ENCODE data around the gene MALT1. TPM values are rescaled to one million over a fixed set of nuclear protein-coding genes. Genes with fewer than 3 reads are reported as not detected.

The MALT1 gene
- total and polyA plus RNA-seq, 2 donors (not counting 1 experiment from before 2014, with no cell fraction given) = 42.4 to 81.2 TPM

- WGBS (ENCODE audit: insufficient coverage) = 3% methylated on average over 4 of the region's 4 CpGs
- CTCF ChIA-PET = interaction anchor here (1.0 to 2.2 kb wide), 5 partner anchors 47 to 188 kb away, joined by 3 to 13 read pairs (median 3); no protein-coding TSS in a partner anchor
- H3K4me2 ChIP-seq (replicated peaks; ENCODE audit: low read depth, low read length, poor library complexity, severe bottlenecking) = peak overlapping the region; percentile 49
- no peak overlapping the region for H2AFZ ChIP-seq (ENCODE audit: insufficient read depth, low read depth, low read length, poor library complexity, severe bottlenecking)
- H3K27ac ChIP-seq (ENCODE audit: low read length in 2 of 2) = peak overlapping the region in 1 of 2 donors; percentile 82
- H3K79me2 ChIP-seq (ENCODE audit: control insufficient read depth, insufficient read depth, low read length) = peaks cover 34% of the 10 kb centered on the region
- no peaks in the 10 kb centered on the region for H3K9me3 Mint-ChIP-seq (ENCODE audit: insufficient read depth)
- no peaks in the 10 kb centered on the region for H3K27me3 Mint-ChIP-seq
- DNase-seq = peak; percentile 57
- peaks cover 26 to 43% of the 10 kb centered on the region in 2 experiments for H3K36me3 ChIP-seq (replicated peaks in 1 of 2; ENCODE audit: control extremely low read depth in 1 of 2, control insufficient read depth in 1 of 2, extremely low read depth in 1 of 2, insufficient read depth in 2 of 2, low read length in 1 of 2)
- H3K27ac Mint-ChIP-seq = peak overlapping the region; percentile 70
- intact Hi-C loops (cut with micrococcal nuclease) = no loop called here
- peak overlapping the region; percentile 62 for H3K4me3 Mint-ChIP-seq
- POLR2A ChIA-PET = no interaction called here
- no peaks in the 10 kb centered on the region for H3K27me3 ChIP-seq (replicated peaks in 1 of 4; ENCODE audit: control extremely low read depth in 1 of 4, control insufficient read depth in 3 of 4, insufficient read depth in 4 of 4, low read length in 3 of 4)
- H3K4me1 Mint-ChIP-seq = peaks cover 40% of the 10 kb centered on the region
- peaks cover 23 to 34% of the 10 kb centered on the region in 2 donors for H3K4me1 ChIP-seq (ENCODE audit: control insufficient read depth in 2 of 2, insufficient read depth in 2 of 2, low read length in 2 of 2)
- peak; percentile 73 for ATAC-seq (ENCODE audit: low read depth)
- H3K9me3 ChIP-seq (ENCODE audit: control extremely low read depth in 1 of 3, control insufficient read depth in 2 of 3, insufficient read depth in 1 of 3, low read length in 2 of 3) = no peaks in the 10 kb centered on the region
- peak overlapping the region; percentile 5 for H3K9ac ChIP-seq (ENCODE audit: low read length)
- peaks cover 21% of the 10 kb centered on the region for H4K20me1 ChIP-seq (ENCODE audit: control insufficient read depth, insufficient read depth, low read length, poor library complexity, severe bottlenecking)
- TF ChIP-seq EZH2 (IDR thresholded peaks at IDR 0.05; ENCODE audit: borderline replicate concordance, insufficient read depth, low read depth, low read length, poor library complexity, severe bottlenecking) (no peak), CTCF (IDR thresholded peaks at IDR 0.05) (no peak)
- peak overlapping the region in 1 of 5 experiments; percentile 5 for H3K4me3 ChIP-seq (ENCODE audit: control extremely low read depth in 1 of 5, extremely low read depth in 1 of 5, insufficient read depth in 1 of 5, low read depth in 2 of 5, low read length in 4 of 5)
These were observed 44.9 kb downstream of the MALT1 start for GRCh38 chr18:58716060-58716756.

GRCh38 chr18:58721566-58722239 lies 50.4 kb downstream of the MALT1 start:
- CTCF ChIA-PET = no interaction called here
- DNase-seq (no peak), ATAC-seq (ENCODE audit: low read depth) (no peak)
- Histone ChIP-seq H3K4me1 (ENCODE audit: control insufficient read depth in 2 of 2, insufficient read depth in 2 of 2, low read length in 2 of 2) (no peaks in the 10 kb centered on the region), H3K27ac (ENCODE audit: low read length in 2 of 2) (no peak overlapping the region), H3K4me2 (replicated peaks; ENCODE audit: low read depth, low read length, poor library complexity, severe bottlenecking) (no peak overlapping the region), H3K36me3 (replicated peaks in 1 of 2; ENCODE audit: control extremely low read depth in 1 of 2, control insufficient read depth in 1 of 2, extremely low read depth in 1 of 2, insufficient read depth in 2 of 2, low read length in 1 of 2) (peaks cover 28 to 72% of the 10 kb centered on the region in 2 experiments), H3K79me2 (ENCODE audit: control insufficient read depth, insufficient read depth, low read length) (peaks cover 20% of the 10 kb centered on the region), H4K20me1 (ENCODE audit: control insufficient read depth, insufficient read depth, low read length, poor library complexity, severe bottlenecking) (peaks cover 14% of the 10 kb centered on the region), H3K27me3 (replicated peaks in 1 of 4; ENCODE audit: control extremely low read depth in 1 of 4, control insufficient read depth in 3 of 4, insufficient read depth in 4 of 4, low read length in 3 of 4) (no peaks in the 10 kb centered on the region), H3K4me3 (ENCODE audit: control extremely low read depth in 1 of 5, extremely low read depth in 1 of 5, insufficient read depth in 1 of 5, low read depth in 2 of 5, low read length in 4 of 5) (no peak overlapping the region), H2AFZ (ENCODE audit: insufficient read depth, low read depth, low read length, poor library complexity, severe bottlenecking) (no peak overlapping the region), H3K9me3 (ENCODE audit: control extremely low read depth in 1 of 3, control insufficient read depth in 2 of 3, insufficient read depth in 1 of 3, low read length in 2 of 3) (no peaks in the 10 kb centered on the region), H3K9ac (ENCODE audit: low read length) (no peak overlapping the region)
- no peaks in the 10 kb centered on the region for H3K9me3 Mint-ChIP-seq (ENCODE audit: insufficient read depth)
- H3K27me3 Mint-ChIP-seq = no peaks in the 10 kb centered on the region
- no peak overlapping the region for H3K27ac Mint-ChIP-seq
- no peak for TF ChIP-seq EZH2 (IDR thresholded peaks at IDR 0.05; ENCODE audit: borderline replicate concordance, insufficient read depth, low read depth, low read length, poor library complexity, severe bottlenecking)
- TF ChIP-seq CTCF (IDR thresholded peaks at IDR 0.05) = no peak
- peaks cover under 1% of the 10 kb centered on the region for H3K4me1 Mint-ChIP-seq
- intact Hi-C loops (cut with micrococcal nuclease) = no loop called here
- WGBS (ENCODE audit: insufficient coverage) = 100% methylated on average over 4 of the region's 9 CpGs
- POLR2A ChIA-PET = no interaction called here
- no peak overlapping the region for H3K4me3 Mint-ChIP-seq

Measured in B cell (primary cell).